ENCODE results near the gene LRIG3. TPM values are rescaled to one million over a fixed set of nuclear protein-coding genes. Genes with fewer than 3 reads are reported as not detected.

LRIG3 gene
- polyA plus RNA-seq, 1 donor from 2014 or later = 0.22 TPM

DNA sequence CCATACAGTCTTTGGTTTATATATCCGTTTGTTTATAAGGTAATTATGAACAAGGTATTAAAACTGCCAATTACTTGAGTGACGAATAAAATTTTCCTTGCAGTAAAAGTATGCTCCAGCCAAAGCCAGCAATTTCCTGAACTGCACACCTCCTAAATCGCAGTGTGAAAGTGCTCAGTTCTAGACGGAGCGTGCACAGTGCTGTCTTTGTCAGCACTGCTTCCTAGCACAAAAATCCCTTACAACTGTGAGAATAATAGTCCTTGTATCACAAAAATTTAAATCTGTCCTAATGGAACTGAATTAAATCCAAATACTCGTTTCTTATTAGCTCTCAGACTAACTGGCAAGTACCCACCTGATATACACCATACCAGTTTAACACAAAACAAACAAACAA lies 26.3 kb downstream of the LRIG3 start (continued):
- TF ChIP-seq, protein P1, sequence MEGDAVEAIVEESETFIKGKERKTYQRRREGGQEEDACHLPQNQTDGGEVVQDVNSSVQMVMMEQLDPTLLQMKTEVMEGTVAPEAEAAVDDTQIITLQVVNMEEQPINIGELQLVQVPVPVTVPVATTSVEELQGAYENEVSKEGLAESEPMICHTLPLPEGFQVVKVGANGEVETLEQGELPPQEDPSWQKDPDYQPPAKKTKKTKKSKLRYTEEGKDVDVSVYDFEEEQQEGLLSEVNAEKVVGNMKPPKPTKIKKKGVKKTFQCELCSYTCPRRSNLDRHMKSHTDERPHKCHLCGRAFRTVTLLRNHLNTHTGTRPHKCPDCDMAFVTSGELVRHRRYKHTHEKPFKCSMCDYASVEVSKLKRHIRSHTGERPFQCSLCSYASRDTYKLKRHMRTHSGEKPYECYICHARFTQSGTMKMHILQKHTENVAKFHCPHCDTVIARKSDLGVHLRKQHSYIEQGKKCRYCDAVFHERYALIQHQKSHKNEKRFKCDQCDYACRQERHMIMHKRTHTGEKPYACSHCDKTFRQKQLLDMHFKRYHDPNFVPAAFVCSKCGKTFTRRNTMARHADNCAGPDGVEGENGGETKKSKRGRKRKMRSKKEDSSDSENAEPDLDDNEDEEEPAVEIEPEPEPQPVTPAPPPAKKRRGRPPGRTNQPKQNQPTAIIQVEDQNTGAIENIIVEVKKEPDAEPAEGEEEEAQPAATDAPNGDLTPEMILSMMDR (IDR thresholded peaks at IDR 0.05; ENCODE audit: poor library complexity, severe bottlenecking) = no peak

DNA sequence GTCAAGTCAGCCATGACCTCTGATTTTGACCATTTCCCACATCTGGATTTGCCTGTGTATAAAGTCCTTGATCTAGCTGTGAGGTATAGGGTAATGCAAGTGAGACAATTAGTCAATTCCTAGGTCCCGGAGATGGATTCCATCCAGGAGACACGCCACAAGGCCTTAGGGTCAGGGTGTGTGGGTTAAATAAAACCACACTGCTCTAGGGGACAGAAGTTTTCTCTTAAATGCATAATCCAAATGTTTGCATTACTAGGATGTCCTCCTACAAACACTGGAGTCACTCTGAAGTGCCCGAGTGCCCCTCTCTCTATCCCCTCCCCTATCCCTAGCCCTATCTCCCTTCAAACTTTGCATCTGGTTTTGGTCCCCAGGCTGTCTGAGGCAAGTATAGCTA lies 26.8 kb downstream of the LRIG3 start:
- H4K20me1 ChIP-seq (ENCODE audit: insufficient read depth) = no peaks in the 10 kb centered on the region
- H3K9ac ChIP-seq (ENCODE audit: low read length) = no peak overlapping the region
- H3F3A ChIP-seq (ENCODE audit: insufficient read depth, low read length, poor library complexity, severe bottlenecking) = no peaks in the 10 kb centered on the region
- H3K9me2 ChIP-seq (ENCODE audit: insufficient read depth, low read length) = no peaks in the 10 kb centered on the region
- no peak overlapping the region for H3K27ac ChIP-seq (ENCODE audit: low read length)
- TF ChIP-seq, protein P1 (IDR thresholded peaks at IDR 0.05; ENCODE audit: poor library complexity, severe bottlenecking) = no peak
- TF ChIP-seq, protein P2, sequence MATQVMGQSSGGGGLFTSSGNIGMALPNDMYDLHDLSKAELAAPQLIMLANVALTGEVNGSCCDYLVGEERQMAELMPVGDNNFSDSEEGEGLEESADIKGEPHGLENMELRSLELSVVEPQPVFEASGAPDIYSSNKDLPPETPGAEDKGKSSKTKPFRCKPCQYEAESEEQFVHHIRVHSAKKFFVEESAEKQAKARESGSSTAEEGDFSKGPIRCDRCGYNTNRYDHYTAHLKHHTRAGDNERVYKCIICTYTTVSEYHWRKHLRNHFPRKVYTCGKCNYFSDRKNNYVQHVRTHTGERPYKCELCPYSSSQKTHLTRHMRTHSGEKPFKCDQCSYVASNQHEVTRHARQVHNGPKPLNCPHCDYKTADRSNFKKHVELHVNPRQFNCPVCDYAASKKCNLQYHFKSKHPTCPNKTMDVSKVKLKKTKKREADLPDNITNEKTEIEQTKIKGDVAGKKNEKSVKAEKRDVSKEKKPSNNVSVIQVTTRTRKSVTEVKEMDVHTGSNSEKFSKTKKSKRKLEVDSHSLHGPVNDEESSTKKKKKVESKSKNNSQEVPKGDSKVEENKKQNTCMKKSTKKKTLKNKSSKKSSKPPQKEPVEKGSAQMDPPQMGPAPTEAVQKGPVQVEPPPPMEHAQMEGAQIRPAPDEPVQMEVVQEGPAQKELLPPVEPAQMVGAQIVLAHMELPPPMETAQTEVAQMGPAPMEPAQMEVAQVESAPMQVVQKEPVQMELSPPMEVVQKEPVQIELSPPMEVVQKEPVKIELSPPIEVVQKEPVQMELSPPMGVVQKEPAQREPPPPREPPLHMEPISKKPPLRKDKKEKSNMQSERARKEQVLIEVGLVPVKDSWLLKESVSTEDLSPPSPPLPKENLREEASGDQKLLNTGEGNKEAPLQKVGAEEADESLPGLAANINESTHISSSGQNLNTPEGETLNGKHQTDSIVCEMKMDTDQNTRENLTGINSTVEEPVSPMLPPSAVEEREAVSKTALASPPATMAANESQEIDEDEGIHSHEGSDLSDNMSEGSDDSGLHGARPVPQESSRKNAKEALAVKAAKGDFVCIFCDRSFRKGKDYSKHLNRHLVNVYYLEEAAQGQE (IDR thresholded peaks at IDR 0.05; ENCODE audit: borderline replicate concordance) = no peak
- TF ChIP-seq MXI1 (conservative IDR thresholded peaks at IDR 0.05; ENCODE audit: poor library complexity, severe bottlenecking) (no peak), SMC3 (conservative IDR thresholded peaks at IDR 0.05; ENCODE audit: poor library complexity) (no peak), EZH2 (IDR thresholded peaks at IDR 0.05; ENCODE audit: borderline replicate concordance, insufficient read depth, low read length, poor library complexity, severe bottlenecking) (no peak), POLR2AphosphoS5 (IDR thresholded peaks at IDR 0.05) (no peak), EP300 (conservative IDR thresholded peaks at IDR 0.05; ENCODE audit: poor library complexity, severe bottlenecking) (no peak), RAD21 (conservative IDR thresholded peaks at IDR 0.05) (no peak), TAF1 (IDR thresholded peaks at IDR 0.05; ENCODE audit: low read depth) (no peak)
- H3K4me3 ChIP-seq (ENCODE audit: low read length) = no peak overlapping the region
- H3K4me2 ChIP-seq (ENCODE audit: low read length) = no peak overlapping the region
- H3K36me3 ChIP-seq (ENCODE audit: insufficient read depth, low read length) = no peaks in the 10 kb centered on the region
- H3K9me3 ChIP-seq (ENCODE audit: low read length) = no peaks in the 10 kb centered on the region
- no peaks in the 10 kb centered on the region for H3K27me3 ChIP-seq (ENCODE audit: insufficient read depth, low read depth, low read length)
- H3K79me2 ChIP-seq (replicated peaks; ENCODE audit: insufficient read depth, low read length) = no peaks in the 10 kb centered on the region
- no peak overlapping the region for H2AFZ ChIP-seq (ENCODE audit: low read depth, low read length)

DNA sequence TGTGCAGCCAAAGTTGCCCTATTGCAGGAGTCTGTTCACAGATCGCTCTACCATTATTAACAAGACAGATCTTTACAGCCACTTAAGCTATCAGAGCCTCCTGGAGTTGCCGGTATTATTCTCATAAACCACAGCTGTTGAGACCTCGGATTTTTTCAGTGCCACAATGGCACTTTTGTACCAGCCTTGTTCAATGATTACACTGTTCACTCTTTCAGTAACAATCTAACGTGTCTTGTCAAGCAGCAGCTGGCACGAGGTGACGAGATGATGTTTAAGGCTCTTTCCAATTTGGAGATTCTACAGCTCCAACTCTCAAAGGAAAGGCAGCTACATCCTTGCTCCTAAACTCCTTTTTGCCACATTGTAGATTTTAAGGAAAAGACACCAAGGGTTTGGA lies 30.7 kb downstream of the LRIG3 start:
- no peak overlapping the region for H3K9ac ChIP-seq (ENCODE audit: low read length)
- TF ChIP-seq SMC3 (conservative IDR thresholded peaks at IDR 0.05; ENCODE audit: poor library complexity) = no peak
- TF ChIP-seq POLR2AphosphoS5 (IDR thresholded peaks at IDR 0.05) = peak; percentile 12
- TF ChIP-seq, protein P2 (IDR thresholded peaks at IDR 0.05; ENCODE audit: borderline replicate concordance) = no peak
- peak; percentile 38 for TF ChIP-seq EP300 (conservative IDR thresholded peaks at IDR 0.05; ENCODE audit: poor library complexity, severe bottlenecking)
- H4K20me1 ChIP-seq (ENCODE audit: insufficient read depth) = no peaks in the 10 kb centered on the region
- no peaks in the 10 kb centered on the region for H3K27me3 ChIP-seq (ENCODE audit: insufficient read depth, low read depth, low read length)
- H3K27ac ChIP-seq (ENCODE audit: low read length) = no peak overlapping the region
- no peaks in the 10 kb centered on the region for H3K79me2 ChIP-seq (replicated peaks; ENCODE audit: insufficient read depth, low read length)
- H2AFZ ChIP-seq (ENCODE audit: low read depth, low read length) = no peak overlapping the region
- no peaks in the 10 kb centered on the region for H3K9me3 ChIP-seq (ENCODE audit: low read length)
- no peaks in the 10 kb centered on the region for H3K36me3 ChIP-seq (ENCODE audit: insufficient read depth, low read length)
- H3K9me2 ChIP-seq (ENCODE audit: insufficient read depth, low read length) = no peaks in the 10 kb centered on the region
- no peaks in the 10 kb centered on the region for H3F3A ChIP-seq (ENCODE audit: insufficient read depth, low read length, poor library complexity, severe bottlenecking)
- H3K4me2 ChIP-seq (ENCODE audit: low read length) = no peak overlapping the region
- H3K4me3 ChIP-seq (ENCODE audit: low read length) = no peak overlapping the region
